Stomach (tissue), 9 donors: Measurements from ENCODE around the gene DYTN. TPM values are rescaled to one million over a fixed set of nuclear protein-coding genes. Genes with fewer than 3 reads are reported as not detected.

ENCODE experiments used
- DNase-seq, 2 donors: peaks; one replicate each; pipeline versions ENCODE4 v3.0.0 to v3.0.0-alpha.2; 2013 to 2019
- H3K27ac ChIP-seq, 5 donors: fragments of 200-600 bp in 4 of 5; sonication (generic) in 4 of 5; one replicate each; pipeline ENCODE4 v1.5.1; 2013 to 2019; ENCODE audit warnings: mild to moderate bottlenecking in 1 of 5, moderate library complexity in 1 of 5
- H3K27me3 ChIP-seq, 3 donors: fragments of 200-600 bp; sonication (generic); one replicate each; pipeline ENCODE4 v1.5.1; 2017 to 2019; ENCODE audit warnings: mixed run types in 1 of 3
- H3K36me3 ChIP-seq, 4 donors: fragments of 200-600 bp; sonication (generic); 1 replicate in 3 of 4; 2 replicates in 1 of 4; pipeline ENCODE4 v1.5.1; 2016 to 2019
- H3K4me1 ChIP-seq, 4 donors: fragments of 200-600 bp; sonication (generic); one replicate each; pipeline ENCODE4 v1.5.1; 2016 to 2019
- H3K4me3 ChIP-seq, 4 donors: fragments of 200-600 bp; sonication (generic) in 3 of 4; one replicate each; pipeline ENCODE4 v1.5.1; 2016 to 2019; ENCODE audit warnings: mild to moderate bottlenecking in 1 of 4
- H3K9me3 ChIP-seq, 4 donors: fragments of 200-600 bp; sonication (generic); one replicate each; pipeline ENCODE4 v1.5.1; 2016 to 2019
- CTCF ChIP-seq, 7 experiments: fragments of 450-650 bp in 4 of 7; fragments of 200-600 bp in 3 of 7; sonication (generic) in 3 of 7; IDR thresholded peaks; one replicate each; pipeline ENCODE4 v1.5.1; 2016 to 2019; ENCODE audit warnings: antibody characterized with exemption in 7 of 7, control low read depth in 2 of 7, mild to moderate bottlenecking in 1 of 7
- EP300 ChIP-seq: sonication (generic); formaldehyde crosslinking; IDR thresholded peaks from one replicate; pipeline ENCODE4 v1.6.1; 2017; ENCODE audit warnings: antibody characterized with exemption
- POLR2A ChIP-seq, 4 donors: fragments of 450-650 bp; IDR thresholded peaks; one replicate each; pipeline ENCODE4 v1.6.1; 2016; ENCODE audit warnings: antibody characterized with exemption in 4 of 4, control low read depth in 2 of 4, mild to moderate bottlenecking in 1 of 4, moderate library complexity in 1 of 4
- POLR2AphosphoS5 ChIP-seq, 3 donors: sonication (generic); formaldehyde crosslinking; IDR thresholded peaks; one replicate each; pipeline ENCODE4 v1.6.1; 2016; ENCODE audit warnings: antibody characterized with exemption in 3 of 3
- WGBS, 5 donors: extraction: QIAGEN DNeasy Blood & Tissue Kit in 3 of 5; methylation state at CpG; one replicate each; pipeline versions ENCODE4 v1.1.5 to v1.1.7; 2013 to 2018; 5-methylcytosine and 5-hydroxymethylcytosine counted together
- intact Hi-C: fragments of 100-400 bp; cut with DNase I; formaldehyde crosslinking; loops from one replicate; pipeline ENCODE4 v1.15.1; 2023; ENCODE audit warnings: low total_unique reads
- polyA plus RNA-seq, 3 donors: library from polyadenylated mRNA; stranded (reverse); fragments of 200-250 nt; gene quantifications; one replicate each; pipeline ENCODE4 v1.2.3, GENCODE V29; 2013
- total RNA-seq, 5 donors: library from RNA; depleted of rRNA; stranded (reverse); fragments of >200 nt; gene quantifications; one replicate each; pipeline versions ENCODE4 v1.1.0 to v1.2.3, GENCODE V29; 2014 to 2016
- donor health status: healthy with polysubstance abuse.
- donor health status: Bipolar disorder and iron deficiency.
- donor health status: healthy.

The DYTN gene
- total and polyA plus RNA-seq, 8 donors, result not detected

- no peaks in the 10 kb centered on the region for H3K36me3 ChIP-seq
- no peak overlapping the region for H3K27ac ChIP-seq
- H3K4me3 ChIP-seq, result no peak overlapping the region
- no peaks in the 10 kb centered on the region for H3K4me1 ChIP-seq
- intact Hi-C loops, result no loop called here
- H3K9me3 ChIP-seq, result peaks cover 0 to 17% (median 11%) of the 10 kb centered on the region in 4 donors
- H3K27me3 ChIP-seq, result no peaks in the 10 kb centered on the region
- TF ChIP-seq POLR2A (IDR thresholded peaks at IDR 0.05) (no peak), CTCF (IDR thresholded peaks at IDR 0.05) (no peak), EP300 (no peak)
- WGBS, 5 donors, result 82 to 96% (median 90%) methylated on average over 1 of the region's 1 CpG
- DNase-seq, result no peak
These were observed 61.1 kb downstream of the DYTN start for GRCh38 chr2:206657087-206657486.

- H3K4me3 ChIP-seq, result no peak overlapping the region
- intact Hi-C loops, result no loop called here
- no peak for DNase-seq
- 52 to 73% (median 70%) methylated on average over 1 of the region's 1 CpG for WGBS, 5 donors
- H3K9me3 ChIP-seq, result no peaks in the 10 kb centered on the region
- H3K27ac ChIP-seq, result no peak overlapping the region
- no peaks in the 10 kb centered on the region for H3K4me1 ChIP-seq
- H3K36me3 ChIP-seq, result no peaks in the 10 kb centered on the region
- peaks cover 0 to 9% (median 0%) of the 10 kb centered on the region in 3 donors for H3K27me3 ChIP-seq
- TF ChIP-seq CTCF (IDR thresholded peaks at IDR 0.05) (no peak), POLR2AphosphoS5 (IDR thresholded peaks at IDR 0.05) (no peak), POLR2A (IDR thresholded peaks at IDR 0.05) (no peak), EP300 (no peak)
These were observed 70.2 kb downstream of the DYTN start for GRCh38 chr2:206647985-206648384.

- no peak within 1 kb of the TSS for H3K4me3 ChIP-seq
- WGBS, 5 donors, result 8 to 10% (median 10%) methylated on average over 25 to 56 of the region's 56 CpGs
- no peaks in the 10 kb centered on the region for H3K36me3 ChIP-seq
- DNase-seq, result peak in 1 of 2 donors; percentile 85
- H3K27ac ChIP-seq, result no peak within 1 kb of the TSS
- intact Hi-C loops, result no loop called here
- peaks cover 3 to 51% (median 19%) of the 10 kb centered on the region in 3 donors for H3K27me3 ChIP-seq
- peaks cover 0 to 9% (median 3%) of the 10 kb centered on the region in 4 donors for H3K4me1 ChIP-seq
- H3K9me3 ChIP-seq, result peaks cover 0 to 8% (median 4%) of the 10 kb centered on the region in 4 donors
- TF ChIP-seq CTCF (IDR thresholded peaks at IDR 0.05), result no peak
These were observed 75.8 kb downstream of the DYTN start, which contains the start of gene FAM237A for GRCh38 chr2:206642075-206643025. TSS of gene FAM237A (plus strand) at chr2:206642487. CDS start at chr2:206644237, 1,750 bp downstream.

GRCh38 chr2:206641226-206641625 lies 77.0 kb downstream of the DYTN start:
- TF ChIP-seq POLR2A (IDR thresholded peaks at IDR 0.05) (no peak), POLR2AphosphoS5 (IDR thresholded peaks at IDR 0.05) (no peak), CTCF (IDR thresholded peaks at IDR 0.05) (no peak), EP300 (no peak)
- 31 to 39% (median 38%) methylated on average over 3 of the region's 3 CpGs for WGBS, 5 donors
- Histone ChIP-seq H3K36me3 (no peaks in the 10 kb centered on the region), H3K27ac (no peak overlapping the region), H3K9me3 (peaks cover 0 to 8% (median 4%) of the 10 kb centered on the region in 4 donors), H3K4me3 (no peak overlapping the region), H3K4me1 (peaks cover 0 to 9% (median 3%) of the 10 kb centered on the region in 4 donors), H3K27me3 (peaks cover 3 to 51% (median 19%) of the 10 kb centered on the region in 3 donors)
- no peak for DNase-seq
- intact Hi-C loops, result no loop called here
